K562 (cell line): ENCODE data around the gene PDZRN3.

Experiments used
- CTCF ChIP-seq, 3 experiments: IDR thresholded peaks in 2 of 3; conservative IDR thresholded peaks in 1 of 3; 2 replicates each; pipeline ENCODE4 v1.5.1; 2011 to 2012; ENCODE audit warnings: low read length in 3 of 3, mild to moderate bottlenecking in 3 of 3, control low read depth in 2 of 3, improper control_type of control experiment in 1 of 3, inconsistent platforms in 1 of 3, low read depth in 1 of 3, mixed read lengths in 1 of 3, moderate library complexity in 1 of 3; ENCODE audit not compliant: insufficient read depth in 2 of 3
- FOXM1 ChIP-seq, 2 experiments: fragments of 450-650 bp in 1 of 2; sonication (generic) in 1 of 2; formaldehyde crosslinking in 1 of 2; IDR thresholded peaks; 2 replicates each; pipeline versions ENCODE4 v1.6.1 to v1.9.0; 2017 to 2022; ENCODE audit warnings: low read depth in 2 of 2, mild to moderate bottlenecking in 2 of 2, missing genetic modification reagents in 1 of 2, moderate library complexity in 1 of 2
- MAX ChIP-seq: sonication (generic); formaldehyde crosslinking; IDR thresholded peaks from 2 replicates; pipeline ENCODE4 v1.9.0; 2022; ENCODE audit warnings: mild to moderate bottlenecking, missing genetic modification reagents
- POLR2AphosphoS5 ChIP-seq: IDR thresholded peaks from 2 replicates; pipeline ENCODE4 v1.6.1; 2011; ENCODE audit warnings: mild to moderate bottlenecking, low read depth, low read length, moderate library complexity; ENCODE audit not compliant: control insufficient read depth, insufficient read depth
- ZNF75A ChIP-seq: fragments of 450-650 bp; formaldehyde crosslinking; IDR thresholded peaks from 2 replicates; pipeline ENCODE4 v1.4.0; 2020; ENCODE audit warnings: mild to moderate bottlenecking
- ZNF778 ChIP-seq: fragments of 450-650 bp; formaldehyde crosslinking; IDR thresholded peaks from 2 replicates; pipeline ENCODE4 v1.4.0; 2020; ENCODE audit warnings: mild to moderate bottlenecking, moderate library complexity

- no peak for TF ChIP-seq ZNF778 (CRISPR knock-in tag)
- TF ChIP-seq MAX = no peak
- TF ChIP-seq FOXM1 (IDR thresholded peaks at IDR 0.05; ENCODE audit: low read depth) = no peak
- no peak for TF ChIP-seq FOXM1 (CRISPR knock-in tag; IDR thresholded peaks at IDR 0.05; ENCODE audit: low read depth)
- no peak for TF ChIP-seq ZNF75A
- no peak for TF ChIP-seq CTCF (IDR thresholded peaks at IDR 0.05 in 2 of 3, conservative IDR thresholded peaks at IDR 0.05 in 1 of 3; ENCODE audit: insufficient read depth in 2 of 3, low read depth in 1 of 3, low read length in 3 of 3)
- TF ChIP-seq POLR2AphosphoS5 = no peak
Measured at GRCh38 chr3:73352841-73353645, 271.7 kb downstream of the PDZRN3 start.
